ENCODE results near the gene APP. TPM values are rescaled to one million over a fixed set of nuclear protein-coding genes. Genes with fewer than 3 reads are reported as not detected.

Gene APP
- total RNA-seq, 1 donor from 2014 or later, result 1,137 TPM

DNA sequence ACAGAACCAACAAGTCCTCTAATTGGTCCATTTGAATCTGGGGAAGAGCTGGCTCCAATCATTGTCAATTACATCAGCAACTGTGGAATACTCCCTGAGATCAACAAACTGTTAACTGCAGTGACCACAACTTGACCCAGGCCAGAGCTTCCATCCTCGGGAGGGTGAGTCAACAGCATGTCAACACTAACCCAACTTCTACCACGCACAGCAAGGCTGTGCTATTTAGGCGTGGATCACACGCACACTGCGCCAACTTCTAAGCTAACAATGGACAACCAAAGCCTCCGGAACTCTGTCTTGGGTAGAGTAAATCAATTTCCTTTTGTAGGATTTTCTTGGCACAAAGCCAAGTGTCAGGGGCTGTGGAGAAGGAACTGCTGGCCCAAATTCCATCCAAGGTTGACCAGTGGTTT is 30.4 kb downstream of the APP start:
- Mint-ChIP-seq H3K4me1 (ENCODE audit: unreplicated experiment) (peaks cover 38% of the 10 kb centered on the region), H3K27me3 (ENCODE audit: unreplicated experiment) (peaks cover under 1% of the 10 kb centered on the region), H3K4me3 (ENCODE audit: unreplicated experiment) (no peak overlapping the region), H3K27ac (ENCODE audit: unreplicated experiment) (no peak overlapping the region), H3K9me3 (ENCODE audit: unreplicated experiment) (no peaks in the 10 kb centered on the region), H3K36me3 (ENCODE audit: low read depth, unreplicated experiment) (peaks cover 4% of the 10 kb centered on the region)
- TF ChIP-seq, protein P1, sequence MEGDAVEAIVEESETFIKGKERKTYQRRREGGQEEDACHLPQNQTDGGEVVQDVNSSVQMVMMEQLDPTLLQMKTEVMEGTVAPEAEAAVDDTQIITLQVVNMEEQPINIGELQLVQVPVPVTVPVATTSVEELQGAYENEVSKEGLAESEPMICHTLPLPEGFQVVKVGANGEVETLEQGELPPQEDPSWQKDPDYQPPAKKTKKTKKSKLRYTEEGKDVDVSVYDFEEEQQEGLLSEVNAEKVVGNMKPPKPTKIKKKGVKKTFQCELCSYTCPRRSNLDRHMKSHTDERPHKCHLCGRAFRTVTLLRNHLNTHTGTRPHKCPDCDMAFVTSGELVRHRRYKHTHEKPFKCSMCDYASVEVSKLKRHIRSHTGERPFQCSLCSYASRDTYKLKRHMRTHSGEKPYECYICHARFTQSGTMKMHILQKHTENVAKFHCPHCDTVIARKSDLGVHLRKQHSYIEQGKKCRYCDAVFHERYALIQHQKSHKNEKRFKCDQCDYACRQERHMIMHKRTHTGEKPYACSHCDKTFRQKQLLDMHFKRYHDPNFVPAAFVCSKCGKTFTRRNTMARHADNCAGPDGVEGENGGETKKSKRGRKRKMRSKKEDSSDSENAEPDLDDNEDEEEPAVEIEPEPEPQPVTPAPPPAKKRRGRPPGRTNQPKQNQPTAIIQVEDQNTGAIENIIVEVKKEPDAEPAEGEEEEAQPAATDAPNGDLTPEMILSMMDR (IDR thresholded peaks at IDR 0.05; ENCODE audit: unreplicated experiment), result no peak
- no peak for DNase-seq (ENCODE audit: low spot score)

DNA sequence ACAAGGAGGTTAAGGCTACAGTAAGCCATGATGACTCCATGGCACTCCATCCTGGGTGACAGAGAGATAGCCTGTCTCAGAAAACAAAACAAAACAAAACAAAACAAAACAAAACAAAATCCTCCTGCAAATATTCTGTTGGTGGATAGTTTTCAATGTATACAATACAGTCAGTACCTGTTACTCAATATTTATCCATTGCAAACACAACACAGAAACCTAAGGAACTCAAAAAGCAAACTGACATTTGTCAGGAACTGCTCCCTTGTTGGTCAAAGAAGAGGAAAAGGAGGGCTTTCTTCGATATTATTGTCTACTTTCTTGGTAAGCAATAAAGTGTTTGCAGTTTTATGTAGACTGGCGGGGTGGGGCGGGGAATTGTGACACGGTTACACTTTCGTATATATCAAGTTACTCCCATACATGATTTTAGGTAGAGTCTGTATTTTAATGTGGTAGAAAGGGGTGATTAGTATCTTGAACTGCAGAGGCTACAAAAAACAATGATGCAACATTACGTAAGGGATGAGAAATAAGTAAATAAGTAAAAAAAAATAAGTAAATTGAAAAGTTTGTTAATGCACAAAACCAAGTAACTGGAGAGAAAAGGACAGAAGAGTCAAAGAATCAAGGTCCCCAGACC is 31.8 kb downstream of the APP start:
- TF ChIP-seq, protein P1 (IDR thresholded peaks at IDR 0.05; ENCODE audit: unreplicated experiment), result no peak
- H3K4me1 Mint-ChIP-seq (ENCODE audit: unreplicated experiment), result peaks cover 43% of the 10 kb centered on the region

DNA sequence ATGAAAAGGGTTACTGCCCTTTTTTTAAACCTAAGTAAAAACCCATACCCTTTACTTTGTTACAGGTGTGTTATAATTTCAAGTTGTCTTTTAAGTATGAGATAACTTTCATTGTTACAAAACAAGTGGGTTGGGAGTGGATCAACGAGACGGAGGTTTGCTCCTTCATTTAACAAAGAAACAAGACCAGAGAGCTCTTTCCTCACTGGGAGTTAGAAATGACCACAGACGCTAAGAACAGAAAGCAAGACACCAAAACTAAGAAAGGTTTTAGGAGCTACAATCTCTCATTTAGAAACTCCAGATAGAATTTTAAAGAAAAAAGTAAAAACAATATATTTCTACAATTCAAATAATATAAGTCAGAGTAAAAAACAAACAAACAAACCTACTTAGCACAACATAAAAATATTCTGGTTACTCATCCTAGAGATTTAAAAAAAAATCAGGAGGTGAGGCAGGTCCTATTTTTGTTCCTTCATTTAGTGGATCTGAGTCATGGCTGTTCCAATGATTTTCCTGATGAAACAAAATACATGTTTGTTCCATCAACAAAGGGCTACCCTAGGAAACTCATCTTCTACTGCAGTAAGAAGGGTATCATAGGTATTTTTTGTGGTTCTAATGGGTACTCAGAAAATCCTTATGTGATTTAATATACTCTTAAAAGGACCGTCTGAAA is 33.0 kb downstream of the APP start:
- Mint-ChIP-seq H3K36me3 (ENCODE audit: low read depth, unreplicated experiment) (no peaks in the 10 kb centered on the region), H3K9me3 (ENCODE audit: unreplicated experiment) (no peaks in the 10 kb centered on the region), H3K27ac (ENCODE audit: unreplicated experiment) (no peak overlapping the region), H3K4me1 (ENCODE audit: unreplicated experiment) (peaks cover 45% of the 10 kb centered on the region), H3K4me3 (ENCODE audit: unreplicated experiment) (no peak overlapping the region), H3K27me3 (ENCODE audit: unreplicated experiment) (peaks cover 2% of the 10 kb centered on the region)
- TF ChIP-seq, protein P1 (IDR thresholded peaks at IDR 0.05; ENCODE audit: unreplicated experiment), result no peak
- DNase-seq (ENCODE audit: low spot score), result no peak

More for the DNA sequence above, 31.8 kb downstream of the APP start:
- no peaks in the 10 kb centered on the region for H3K9me3 Mint-ChIP-seq (ENCODE audit: unreplicated experiment)
- peaks cover 2% of the 10 kb centered on the region for H3K27me3 Mint-ChIP-seq (ENCODE audit: unreplicated experiment)
- DNase-seq (ENCODE audit: low spot score), result no peak
- H3K36me3 Mint-ChIP-seq (ENCODE audit: low read depth, unreplicated experiment), result no peaks in the 10 kb centered on the region
- H3K4me3 Mint-ChIP-seq (ENCODE audit: unreplicated experiment), result no peak overlapping the region
- H3K27ac Mint-ChIP-seq (ENCODE audit: unreplicated experiment), result no peak overlapping the region

DNA sequence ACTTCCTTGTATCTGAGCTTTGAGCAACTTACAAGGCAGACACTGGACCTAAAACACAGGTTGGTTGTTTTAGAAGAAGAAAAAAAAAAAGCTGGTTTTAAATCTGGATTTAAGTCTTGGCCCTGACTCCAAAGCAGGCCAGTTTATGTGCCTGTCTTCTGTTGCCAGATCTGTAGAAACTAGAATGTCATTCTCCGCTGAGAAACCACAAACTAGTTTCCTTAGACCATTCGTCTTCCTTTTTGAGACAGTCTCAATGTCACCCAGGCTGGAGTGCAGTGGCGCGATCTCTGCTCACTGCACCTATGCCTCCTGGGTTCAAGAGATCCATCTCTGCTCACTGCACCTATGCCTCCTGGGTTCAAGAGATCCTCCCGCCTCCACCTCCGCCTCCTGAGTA is 33.9 kb downstream of the APP start:
- TF ChIP-seq, protein P1 (IDR thresholded peaks at IDR 0.05; ENCODE audit: unreplicated experiment), result no peak
- Mint-ChIP-seq H3K4me1 (ENCODE audit: unreplicated experiment) (peaks cover 42% of the 10 kb centered on the region), H3K27me3 (ENCODE audit: unreplicated experiment) (peaks cover 3% of the 10 kb centered on the region), H3K4me3 (ENCODE audit: unreplicated experiment) (no peak overlapping the region), H3K27ac (ENCODE audit: unreplicated experiment) (no peak overlapping the region), H3K36me3 (ENCODE audit: low read depth, unreplicated experiment) (no peaks in the 10 kb centered on the region), H3K9me3 (ENCODE audit: unreplicated experiment) (no peaks in the 10 kb centered on the region)
- no peak for DNase-seq (ENCODE audit: low spot score)

DNA sequence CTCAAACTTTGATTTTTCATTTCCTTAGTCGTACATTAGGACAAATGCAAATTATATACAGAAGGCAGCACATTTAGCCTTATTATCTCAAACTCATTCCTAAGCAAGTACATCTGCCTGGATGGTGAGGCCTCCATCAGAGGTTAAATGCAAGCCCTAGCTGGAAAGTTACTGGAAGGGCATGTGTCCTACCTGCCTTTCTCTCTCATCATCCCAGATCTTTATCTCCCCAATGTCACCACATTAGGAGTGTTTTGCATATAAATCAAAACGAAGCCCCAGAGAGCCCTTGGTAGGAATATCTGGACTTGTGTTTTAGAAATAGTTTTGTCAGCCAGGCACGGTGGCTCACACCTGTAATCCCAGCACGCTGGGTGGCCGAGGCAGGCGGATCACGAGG is 35.0 kb downstream of the APP start:
- H3K36me3 Mint-ChIP-seq (ENCODE audit: low read depth, unreplicated experiment), result no peaks in the 10 kb centered on the region
- H3K9me3 Mint-ChIP-seq (ENCODE audit: unreplicated experiment), result no peaks in the 10 kb centered on the region
- no peak for DNase-seq (ENCODE audit: low spot score)
- H3K4me1 Mint-ChIP-seq (ENCODE audit: unreplicated experiment), result peaks cover 37% of the 10 kb centered on the region
- TF ChIP-seq, protein P1 (IDR thresholded peaks at IDR 0.05; ENCODE audit: unreplicated experiment), result no peak
- peaks cover 3% of the 10 kb centered on the region for H3K27me3 Mint-ChIP-seq (ENCODE audit: unreplicated experiment)
- no peak overlapping the region for H3K27ac Mint-ChIP-seq (ENCODE audit: unreplicated experiment)
- no peak overlapping the region for H3K4me3 Mint-ChIP-seq (ENCODE audit: unreplicated experiment)
